Thoracic aorta (tissue), 2 donors: ENCODE measurements around the gene OSBPL7. TPM values are rescaled to one million over a fixed set of nuclear protein-coding genes. Genes with fewer than 3 reads are reported as not detected.

Source experiments
- ATAC-seq: fragments of 150-250 bp; one replicate; pipeline ENCODE4 v1.8.0; 2017; ENCODE audit warnings: low read depth; ENCODE audit not compliant: insufficient number of reproducible peaks, low FRiP score
- DNase-seq: peaks from one replicate; pipeline ENCODE4 v3.0.0-alpha.2; 2020; ENCODE audit warnings: low spot score
- H3K27ac ChIP-seq, 2 donors: fragments of 200-600 bp; sonication (generic); 1 replicate in 1 of 2; 2 replicates in 1 of 2; pipeline ENCODE4 v1.5.1; 2016; ENCODE audit warnings: mild to moderate bottlenecking in 2 of 2, moderate library complexity in 2 of 2
- H3K27me3 ChIP-seq: fragments of 200-600 bp; sonication (generic); replicated peaks from 2 replicates; pipeline ENCODE4 v1.6.0; 2016; ENCODE audit warnings: mild to moderate bottlenecking; ENCODE audit not compliant: insufficient read depth
- H3K36me3 ChIP-seq: fragments of 200-600 bp; sonication (generic); one replicate; pipeline ENCODE4 v1.5.1; 2016
- H3K4me1 ChIP-seq, 2 donors: fragments of 200-600 bp; sonication (generic); 1 replicate in 1 of 2; 2 replicates in 1 of 2; pipeline versions ENCODE4 v1.5.1 to v1.6.0; 2016; ENCODE audit warnings: low read depth in 2 of 2, mild to moderate bottlenecking in 1 of 2; ENCODE audit not compliant: control insufficient read depth in 1 of 2
- H3K4me3 ChIP-seq: fragments of 200-600 bp; sonication (generic); 2 replicates; pipeline ENCODE4 v1.5.1; 2016; ENCODE audit warnings: mild to moderate bottlenecking
- H3K9me3 ChIP-seq: fragments of 200-600 bp; sonication (generic); 2 replicates; pipeline ENCODE4 v1.5.1; 2016
- CTCF ChIP-seq: fragments of 200-600 bp; sonication (generic); IDR thresholded peaks from one replicate; pipeline ENCODE4 v1.5.1; 2019; ENCODE audit warnings: antibody characterized with exemption
- total RNA-seq, 2 donors: library from RNA; depleted of rRNA; stranded (reverse); fragments of >200 nt; gene quantifications; one replicate each; pipeline versions ENCODE4 v1.1.0 to v1.2.3, GENCODE V29; 2016

OSBPL7 gene
- total RNA-seq, 2 donors from 2014 or later: 15.5 to 20.0 TPM

- no peaks in the 10 kb centered on the region for H3K27me3 ChIP-seq
- no peak for ATAC-seq
- H3K36me3 ChIP-seq: no peaks in the 10 kb centered on the region
- DNase-seq: no peak
- H3K9me3 ChIP-seq: no peaks in the 10 kb centered on the region
- H3K4me1 ChIP-seq: no peaks in the 10 kb centered on the region
- no peak for TF ChIP-seq CTCF
- no peak overlapping the region for H3K4me3 ChIP-seq
- no peak overlapping the region for H3K27ac ChIP-seq
These were observed 23.8 kb downstream of the OSBPL7 start for GRCh38 chr17:47797797-47798196.

GRCh38 chr17:47792979-47793378, 28.6 kb downstream of the OSBPL7 start:
- ATAC-seq: no peak
- H3K27me3 ChIP-seq: peaks cover 15% of the 10 kb centered on the region
- H3K27ac ChIP-seq: no peak overlapping the region
- H3K4me1 ChIP-seq: peaks cover 2 to 10% of the 10 kb centered on the region in 2 donors
- no peak overlapping the region for H3K4me3 ChIP-seq
- H3K36me3 ChIP-seq: no peaks in the 10 kb centered on the region
- H3K9me3 ChIP-seq: no peaks in the 10 kb centered on the region
- DNase-seq: no peak
- TF ChIP-seq CTCF: no peak

GRCh38 chr17:47792457-47792856, 29.1 kb downstream of the OSBPL7 start:
- Histone ChIP-seq H3K9me3 (no peaks in the 10 kb centered on the region), H3K27ac (no peak overlapping the region), H3K4me1 (peaks cover 2 to 10% of the 10 kb centered on the region in 2 donors), H3K4me3 (no peak overlapping the region), H3K36me3 (no peaks in the 10 kb centered on the region), H3K27me3 (peaks cover 15% of the 10 kb centered on the region)
- no peak for TF ChIP-seq CTCF
- DNase-seq (no peak), ATAC-seq (no peak)

GRCh38 chr17:47791025-47791424, 30.6 kb downstream of the OSBPL7 start:
- no peak overlapping the region for H3K27ac ChIP-seq
- H3K36me3 ChIP-seq: no peaks in the 10 kb centered on the region
- H3K27me3 ChIP-seq: peaks cover 15% of the 10 kb centered on the region

More at GRCh38 chr17:47791025-47791424, 30.6 kb downstream of the OSBPL7 start:
- ATAC-seq (no peak), DNase-seq (no peak)
- no peak for TF ChIP-seq CTCF
- H3K4me1 ChIP-seq: peaks cover 2 to 10% of the 10 kb centered on the region in 2 donors
- no peaks in the 10 kb centered on the region for H3K9me3 ChIP-seq
- H3K4me3 ChIP-seq: no peak overlapping the region
